OCI-LY3 (cell line): ENCODE measurements around the gene ZDHHC22.

Source experiments
- H2AFZ ChIP-seq: fragments of 200-600, 300-600 bp; shearing (Covaris generic); 2 replicates; pipeline ENCODE4 v1.6.0; 2014; ENCODE audit warnings: antibody characterized with exemption, low read depth, low read length
- H3K27ac ChIP-seq: fragments of 200-600, 300-600 bp; sonication (generic); 2 replicates; pipeline ENCODE4 v1.5.1; 2014; ENCODE audit warnings: mild to moderate bottlenecking, low read length, moderate library complexity, mixed read lengths
- H3K27me3 ChIP-seq: fragments of 200-600, 300-600 bp; sonication (generic); 2 replicates; pipeline ENCODE4 v1.6.1; 2014; ENCODE audit warnings: low read depth, low read length, mixed read lengths
- H3K36me3 ChIP-seq: fragments of 200-600, 300-600 bp; sonication (generic); replicated peaks from 2 replicates; pipeline ENCODE3; 2014; ENCODE audit warnings: low read depth, low read length, mixed read lengths
- H3K4me1 ChIP-seq: fragments of 300-600, 200-600 bp; sonication (generic); 2 replicates; pipeline ENCODE4 v1.6.1; 2014; ENCODE audit warnings: low read length, mixed read lengths
- H3K4me2 ChIP-seq: fragments of 200-600, 300-600 bp; sonication (generic); 2 replicates; pipeline ENCODE4 v1.6.1; 2014; ENCODE audit warnings: low read length, mixed read lengths
- H3K4me3 ChIP-seq: fragments of 300-600, 200-600 bp; sonication (generic); 2 replicates; pipeline ENCODE4 v1.5.1; 2014; ENCODE audit warnings: antibody characterized with exemption, mild to moderate bottlenecking, low read length, moderate library complexity
- H3K79me2 ChIP-seq: fragments of 300-600, 200-600 bp; shearing (Covaris generic); 2 replicates; pipeline ENCODE4 v1.6.1; 2014; ENCODE audit warnings: mild to moderate bottlenecking, low read length, mixed read lengths
- H3K9ac ChIP-seq: fragments of 300-600, 200-600 bp; shearing (Covaris generic); 2 replicates; pipeline ENCODE4 v1.6.0; 2014; ENCODE audit warnings: mild to moderate bottlenecking, low read length, moderate library complexity
- H3K9me3 ChIP-seq: fragments of 200-600, 300-600 bp; shearing (Covaris generic); 2 replicates; pipeline ENCODE4 v1.6.1; 2014; ENCODE audit warnings: low read length, mixed read lengths; ENCODE audit not compliant: insufficient read depth
- H4K20me1 ChIP-seq: fragments of 200-600, 300-600 bp; sonication (generic); 2 replicates; pipeline ENCODE4 v1.6.1; 2016; ENCODE audit warnings: low read length, mixed read lengths; ENCODE audit not compliant: insufficient read depth
- CTCF ChIP-seq: fragments of 200-600, 300-600 bp; sonication (generic); IDR thresholded peaks from 2 replicates; pipeline ENCODE4 v1.5.1; 2014; ENCODE audit warnings: antibody characterized with exemption, low read length, low read depth
- EZH2phosphoT487 ChIP-seq: fragments of 200-600 bp; shearing (Covaris generic); IDR thresholded peaks from 2 replicates; pipeline ENCODE4 v1.6.1; 2018; ENCODE audit warnings: antibody characterized with exemption, mixed run types, low read depth

The ZDHHC22 gene

GRCh38 chr14:77126461-77126990 lies 15.1 kb downstream of the ZDHHC22 start:
- no peak overlapping the region for H3K4me3 ChIP-seq
- TF ChIP-seq CTCF (no peak), EZH2phosphoT487 (no peak)
- no peak overlapping the region for H2AFZ ChIP-seq
- H3K36me3 ChIP-seq: peaks cover 11% of the 10 kb centered on the region
- H3K27me3 ChIP-seq: no peaks in the 10 kb centered on the region
- H3K4me1 ChIP-seq: peaks cover 36% of the 10 kb centered on the region
- H3K9ac ChIP-seq: no peak overlapping the region
- peaks cover 22% of the 10 kb centered on the region for H3K79me2 ChIP-seq
- no peak overlapping the region for H3K27ac ChIP-seq
- no peak overlapping the region for H3K4me2 ChIP-seq
- H3K9me3 ChIP-seq: no peaks in the 10 kb centered on the region
- no peaks in the 10 kb centered on the region for H4K20me1 ChIP-seq

GRCh38 chr14:77125823-77126325 lies 15.7 kb downstream of the ZDHHC22 start:
- H3K4me3 ChIP-seq: no peak overlapping the region

GRCh38 chr14:77125281-77125801 lies 16.2 kb downstream of the ZDHHC22 start:
- H3K4me3 ChIP-seq: peak overlapping the region; percentile 84
- H3K4me2 ChIP-seq: peak overlapping the region; percentile 88
- H3K9ac ChIP-seq: peak overlapping the region; percentile 96
- H3K79me2 ChIP-seq: peaks cover 22% of the 10 kb centered on the region
- peaks cover 47% of the 10 kb centered on the region for H3K4me1 ChIP-seq
- H3K27ac ChIP-seq: no peak overlapping the region
- no peaks in the 10 kb centered on the region for H4K20me1 ChIP-seq
- no peaks in the 10 kb centered on the region for H3K27me3 ChIP-seq
- H3K9me3 ChIP-seq: no peaks in the 10 kb centered on the region; the same call in 1 of the 2 replicates
- peak overlapping the region; percentile 24; the same call in 1 of the 2 replicates for H2AFZ ChIP-seq
- peaks cover 11% of the 10 kb centered on the region for H3K36me3 ChIP-seq
- TF ChIP-seq EZH2phosphoT487: no peak
- no peak for TF ChIP-seq CTCF

More at GRCh38 chr14:77125823-77126325, 15.7 kb downstream of the ZDHHC22 start:
- Histone ChIP-seq H3K27me3 (no peaks in the 10 kb centered on the region), H3K27ac (no peak overlapping the region), H3K4me2 (peak overlapping the region; percentile 88), H3K9me3 (no peaks in the 10 kb centered on the region; the same call in 1 of the 2 replicates), H3K36me3 (peaks cover 11% of the 10 kb centered on the region), H3K4me1 (peaks cover 41% of the 10 kb centered on the region), H3K79me2 (peaks cover 22% of the 10 kb centered on the region), H2AFZ (no peak overlapping the region), H4K20me1 (no peaks in the 10 kb centered on the region), H3K9ac (peak overlapping the region; percentile 96; the same call in 1 of the 2 replicates)
- no peak for TF ChIP-seq CTCF
- no peak for TF ChIP-seq EZH2phosphoT487

- no peaks in the 10 kb centered on the region for H4K20me1 ChIP-seq
- peaks cover 28% of the 10 kb centered on the region for H3K79me2 ChIP-seq
- TF ChIP-seq CTCF: peak; percentile 39
- no peak for TF ChIP-seq EZH2phosphoT487
- peak overlapping the region; percentile 96 for H3K9ac ChIP-seq
- no peaks in the 10 kb centered on the region for H3K27me3 ChIP-seq
- peak overlapping the region; percentile 84 for H3K4me3 ChIP-seq
- H3K9me3 ChIP-seq: no peaks in the 10 kb centered on the region; the same call in 1 of the 2 replicates
- peak overlapping the region; percentile 94 for H3K27ac ChIP-seq
- H3K36me3 ChIP-seq: peaks cover 16% of the 10 kb centered on the region
- H3K4me1 ChIP-seq: peaks cover 54% of the 10 kb centered on the region
- H2AFZ ChIP-seq: peak overlapping the region; percentile 24; the same call in 1 of the 2 replicates
- H3K4me2 ChIP-seq: peak overlapping the region; percentile 88
Measured at GRCh38 chr14:77124345-77125280, 17.0 kb downstream of the ZDHHC22 start.
